ENCODE measurements around the gene ABI3. TPM values are rescaled to one million over a fixed set of nuclear protein-coding genes. Genes with fewer than 3 reads are reported as not detected.

ABI3 gene
- total RNA-seq, 1 experiment from 2014 or later: not detected

DNA sequence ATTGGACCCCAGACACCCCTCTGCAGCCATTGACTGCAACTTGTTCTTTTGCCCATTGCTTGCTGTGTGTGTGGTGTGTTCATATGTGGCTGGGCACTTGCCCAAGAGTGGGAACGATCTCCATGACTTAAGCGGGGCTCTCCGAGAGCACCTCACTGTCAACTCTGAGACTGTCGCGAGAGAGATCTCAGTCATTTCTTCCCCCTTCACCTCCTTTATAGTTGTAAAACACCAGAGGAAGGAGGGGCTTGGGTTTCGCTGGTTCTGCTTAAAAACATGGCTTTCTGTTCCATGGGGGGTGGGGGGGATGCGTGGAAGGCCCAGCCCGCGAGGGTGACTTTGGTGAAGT is 12.6 kb downstream of the ABI3 start:
- DNase-seq (ENCODE audit: low read depth, low spot score) (no peak), ATAC-seq (peak; percentile 4; the same call in 1 of the 2 replicates)
- H3K27ac ChIP-seq (ENCODE audit: low read length): no peak overlapping the region
- no TSS peak for BruUV-seq (replicated peaks)
- no peaks in the 10 kb centered on the region; the same call in 1 of the 2 replicates for H3K27me3 ChIP-seq (ENCODE audit: control insufficient read depth, insufficient read depth, low read length)
- peak overlapping the region; percentile 1 to 29; a peak in 3 of 4 replicates for H3K4me3 ChIP-seq (ENCODE audit: low read depth in 2 of 2, low read length in 2 of 2)
- no peaks in the 10 kb centered on the region for H3K36me3 ChIP-seq (ENCODE audit: control insufficient read depth, insufficient read depth, low read length)
- no peaks in the 10 kb centered on the region for H3K9me3 ChIP-seq (ENCODE audit: control insufficient read depth, insufficient read depth, low read depth, low read length)
- ChIA-PET POLR2A (no interaction called here), CTCF (interaction anchor here (1.3 kb wide), 1 partner anchor 10 kb away, joined by 4 read pairs; no protein-coding TSS in a partner anchor)
- intact Hi-C loops (cut with micrococcal nuclease; ENCODE audit: unreplicated experiment) (loop anchor here (10.0 kb wide), 1 partner anchor 168 kb away; no protein-coding TSS in a partner anchor), in situ Hi-C loops (cut with HindIII; ENCODE audit: low pct_unique_long_range_greater_than_20kb, low sequenced_read_pairs) (no loop called here)
- TF ChIP-seq POLR2AphosphoS5 (IDR thresholded peaks at IDR 0.05; ENCODE audit: low read depth, low read length): no peak
- TF ChIP-seq, protein P1, sequence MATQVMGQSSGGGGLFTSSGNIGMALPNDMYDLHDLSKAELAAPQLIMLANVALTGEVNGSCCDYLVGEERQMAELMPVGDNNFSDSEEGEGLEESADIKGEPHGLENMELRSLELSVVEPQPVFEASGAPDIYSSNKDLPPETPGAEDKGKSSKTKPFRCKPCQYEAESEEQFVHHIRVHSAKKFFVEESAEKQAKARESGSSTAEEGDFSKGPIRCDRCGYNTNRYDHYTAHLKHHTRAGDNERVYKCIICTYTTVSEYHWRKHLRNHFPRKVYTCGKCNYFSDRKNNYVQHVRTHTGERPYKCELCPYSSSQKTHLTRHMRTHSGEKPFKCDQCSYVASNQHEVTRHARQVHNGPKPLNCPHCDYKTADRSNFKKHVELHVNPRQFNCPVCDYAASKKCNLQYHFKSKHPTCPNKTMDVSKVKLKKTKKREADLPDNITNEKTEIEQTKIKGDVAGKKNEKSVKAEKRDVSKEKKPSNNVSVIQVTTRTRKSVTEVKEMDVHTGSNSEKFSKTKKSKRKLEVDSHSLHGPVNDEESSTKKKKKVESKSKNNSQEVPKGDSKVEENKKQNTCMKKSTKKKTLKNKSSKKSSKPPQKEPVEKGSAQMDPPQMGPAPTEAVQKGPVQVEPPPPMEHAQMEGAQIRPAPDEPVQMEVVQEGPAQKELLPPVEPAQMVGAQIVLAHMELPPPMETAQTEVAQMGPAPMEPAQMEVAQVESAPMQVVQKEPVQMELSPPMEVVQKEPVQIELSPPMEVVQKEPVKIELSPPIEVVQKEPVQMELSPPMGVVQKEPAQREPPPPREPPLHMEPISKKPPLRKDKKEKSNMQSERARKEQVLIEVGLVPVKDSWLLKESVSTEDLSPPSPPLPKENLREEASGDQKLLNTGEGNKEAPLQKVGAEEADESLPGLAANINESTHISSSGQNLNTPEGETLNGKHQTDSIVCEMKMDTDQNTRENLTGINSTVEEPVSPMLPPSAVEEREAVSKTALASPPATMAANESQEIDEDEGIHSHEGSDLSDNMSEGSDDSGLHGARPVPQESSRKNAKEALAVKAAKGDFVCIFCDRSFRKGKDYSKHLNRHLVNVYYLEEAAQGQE (IDR thresholded peaks at IDR 0.05; ENCODE audit: insufficient read depth in 1 of 2, low read depth in 2 of 2, low read length in 1 of 2): no peak
- TF ChIP-seq SIN3A (IDR thresholded peaks at IDR 0.05; ENCODE audit: borderline replicate concordance, insufficient read depth, low read depth, low read length): no peak
- TF ChIP-seq, protein P2, sequence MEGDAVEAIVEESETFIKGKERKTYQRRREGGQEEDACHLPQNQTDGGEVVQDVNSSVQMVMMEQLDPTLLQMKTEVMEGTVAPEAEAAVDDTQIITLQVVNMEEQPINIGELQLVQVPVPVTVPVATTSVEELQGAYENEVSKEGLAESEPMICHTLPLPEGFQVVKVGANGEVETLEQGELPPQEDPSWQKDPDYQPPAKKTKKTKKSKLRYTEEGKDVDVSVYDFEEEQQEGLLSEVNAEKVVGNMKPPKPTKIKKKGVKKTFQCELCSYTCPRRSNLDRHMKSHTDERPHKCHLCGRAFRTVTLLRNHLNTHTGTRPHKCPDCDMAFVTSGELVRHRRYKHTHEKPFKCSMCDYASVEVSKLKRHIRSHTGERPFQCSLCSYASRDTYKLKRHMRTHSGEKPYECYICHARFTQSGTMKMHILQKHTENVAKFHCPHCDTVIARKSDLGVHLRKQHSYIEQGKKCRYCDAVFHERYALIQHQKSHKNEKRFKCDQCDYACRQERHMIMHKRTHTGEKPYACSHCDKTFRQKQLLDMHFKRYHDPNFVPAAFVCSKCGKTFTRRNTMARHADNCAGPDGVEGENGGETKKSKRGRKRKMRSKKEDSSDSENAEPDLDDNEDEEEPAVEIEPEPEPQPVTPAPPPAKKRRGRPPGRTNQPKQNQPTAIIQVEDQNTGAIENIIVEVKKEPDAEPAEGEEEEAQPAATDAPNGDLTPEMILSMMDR (IDR thresholded peaks at IDR 0.05): no peak
- TF ChIP-seq TCF7L2 (IDR thresholded peaks at IDR 0.05; ENCODE audit: low read depth, low read length): no peak
- H3K4me1 ChIP-seq (ENCODE audit: control insufficient read depth, insufficient read depth, low read length): peaks cover 14% of the 10 kb centered on the region

DNA sequence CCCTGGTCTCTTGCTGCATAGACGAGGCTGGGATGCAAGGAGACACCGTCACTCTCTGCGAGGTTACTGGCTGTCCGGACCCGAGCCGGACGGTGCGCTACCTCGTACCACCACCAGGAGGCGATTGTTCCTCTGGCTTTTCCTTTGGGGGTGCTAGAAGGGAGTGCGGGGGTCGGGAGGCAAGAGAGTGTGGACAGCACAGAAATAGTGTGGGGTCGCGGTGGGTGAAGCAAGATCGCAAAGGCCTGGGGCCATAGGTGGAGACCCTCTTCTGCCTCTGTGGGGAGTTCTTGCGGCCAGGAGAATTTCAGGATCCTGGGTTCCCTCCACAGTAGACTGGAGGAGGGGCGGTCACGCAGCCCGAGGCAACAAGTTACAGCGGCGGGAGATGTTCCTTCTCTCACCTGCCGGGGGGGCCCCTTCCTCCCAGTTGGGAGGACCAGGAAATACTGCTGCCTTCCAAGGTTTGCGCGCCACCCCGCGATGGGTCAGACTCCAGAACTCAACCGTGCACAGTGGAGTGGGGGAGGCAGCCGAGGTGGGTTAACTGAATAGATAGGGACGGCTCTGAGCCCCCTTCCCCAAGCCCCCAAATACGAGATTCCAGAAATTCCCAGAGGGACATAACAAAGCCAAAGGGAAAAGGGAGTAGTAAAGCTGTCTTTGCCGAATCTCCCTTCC is 13.2 kb downstream of the ABI3 start:
- in situ Hi-C loops (cut with HindIII; ENCODE audit: low pct_unique_long_range_greater_than_20kb, low sequenced_read_pairs) (no loop called here), intact Hi-C loops (cut with micrococcal nuclease; ENCODE audit: unreplicated experiment) (loop anchor here (10.0 kb wide), 1 partner anchor 169 kb away; no protein-coding TSS in a partner anchor)
- no peaks in the 10 kb centered on the region for H3K36me3 ChIP-seq (ENCODE audit: control insufficient read depth, insufficient read depth, low read length)
- TF ChIP-seq, protein P2 (IDR thresholded peaks at IDR 0.05): peak; percentile 98
- TF ChIP-seq, protein P1 (IDR thresholded peaks at IDR 0.05; ENCODE audit: insufficient read depth in 1 of 2, low read depth in 2 of 2, low read length in 1 of 2): no peak
- H3K4me3 ChIP-seq (ENCODE audit: low read depth in 2 of 2, low read length in 2 of 2): peak overlapping the region; percentile 1 to 29; a peak in 3 of 4 replicates
- ChIA-PET CTCF (interaction anchor here (0.8 to 1.1 kb wide), 2 partner anchors 26 to 32 kb away, joined by 3 read pairs; no protein-coding TSS in a partner anchor), POLR2A (no interaction called here)
- H3K9me3 ChIP-seq (ENCODE audit: control insufficient read depth, insufficient read depth, low read depth, low read length): no peaks in the 10 kb centered on the region
- ATAC-seq (peak; percentile 66), DNase-seq (ENCODE audit: low read depth, low spot score) (no peak)
- H3K27me3 ChIP-seq (ENCODE audit: control insufficient read depth, insufficient read depth, low read length): no peaks in the 10 kb centered on the region; the same call in 1 of the 2 replicates
- peaks cover 14% of the 10 kb centered on the region for H3K4me1 ChIP-seq (ENCODE audit: control insufficient read depth, insufficient read depth, low read length)
- no peak overlapping the region for H3K27ac ChIP-seq (ENCODE audit: low read length)
- no TSS peak for BruUV-seq (replicated peaks)

Measured in Panc1 (cell line).